ENCODE measurements around the gene H1-8. TPM values are rescaled to one million over a fixed set of nuclear protein-coding genes. Genes with fewer than 3 reads are reported as not detected.

H1-8 gene
- total RNA-seq, 1 donor from 2014 or later: not detected

DNA sequence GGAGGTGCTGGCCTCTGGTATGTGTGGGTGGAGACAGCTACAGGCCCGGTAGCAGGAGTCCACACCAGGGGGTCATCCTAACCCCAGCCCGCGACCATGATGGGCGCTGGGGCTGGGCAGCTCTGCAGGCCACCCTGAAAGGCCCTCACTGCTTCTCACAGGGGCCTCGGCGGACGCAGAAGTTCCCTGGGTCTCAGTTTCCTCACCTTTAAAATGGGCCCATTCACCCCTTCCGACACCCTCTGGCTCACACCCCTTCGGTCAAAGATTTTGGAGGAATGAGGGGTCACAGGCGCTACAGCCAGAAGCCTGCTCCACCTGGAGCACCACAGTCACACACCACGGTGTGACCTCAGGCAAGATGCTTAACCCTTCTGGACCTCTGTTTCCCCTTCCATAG, 55.5 kb downstream of the H1-8 start:
- TF ChIP-seq, protein P1, sequence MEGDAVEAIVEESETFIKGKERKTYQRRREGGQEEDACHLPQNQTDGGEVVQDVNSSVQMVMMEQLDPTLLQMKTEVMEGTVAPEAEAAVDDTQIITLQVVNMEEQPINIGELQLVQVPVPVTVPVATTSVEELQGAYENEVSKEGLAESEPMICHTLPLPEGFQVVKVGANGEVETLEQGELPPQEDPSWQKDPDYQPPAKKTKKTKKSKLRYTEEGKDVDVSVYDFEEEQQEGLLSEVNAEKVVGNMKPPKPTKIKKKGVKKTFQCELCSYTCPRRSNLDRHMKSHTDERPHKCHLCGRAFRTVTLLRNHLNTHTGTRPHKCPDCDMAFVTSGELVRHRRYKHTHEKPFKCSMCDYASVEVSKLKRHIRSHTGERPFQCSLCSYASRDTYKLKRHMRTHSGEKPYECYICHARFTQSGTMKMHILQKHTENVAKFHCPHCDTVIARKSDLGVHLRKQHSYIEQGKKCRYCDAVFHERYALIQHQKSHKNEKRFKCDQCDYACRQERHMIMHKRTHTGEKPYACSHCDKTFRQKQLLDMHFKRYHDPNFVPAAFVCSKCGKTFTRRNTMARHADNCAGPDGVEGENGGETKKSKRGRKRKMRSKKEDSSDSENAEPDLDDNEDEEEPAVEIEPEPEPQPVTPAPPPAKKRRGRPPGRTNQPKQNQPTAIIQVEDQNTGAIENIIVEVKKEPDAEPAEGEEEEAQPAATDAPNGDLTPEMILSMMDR (conservative IDR thresholded peaks at IDR 0.05; ENCODE audit: low read depth, low read length): no peak
- H3K4me3 ChIP-seq (ENCODE audit: low read depth, low read length): no peak overlapping the region

DNA sequence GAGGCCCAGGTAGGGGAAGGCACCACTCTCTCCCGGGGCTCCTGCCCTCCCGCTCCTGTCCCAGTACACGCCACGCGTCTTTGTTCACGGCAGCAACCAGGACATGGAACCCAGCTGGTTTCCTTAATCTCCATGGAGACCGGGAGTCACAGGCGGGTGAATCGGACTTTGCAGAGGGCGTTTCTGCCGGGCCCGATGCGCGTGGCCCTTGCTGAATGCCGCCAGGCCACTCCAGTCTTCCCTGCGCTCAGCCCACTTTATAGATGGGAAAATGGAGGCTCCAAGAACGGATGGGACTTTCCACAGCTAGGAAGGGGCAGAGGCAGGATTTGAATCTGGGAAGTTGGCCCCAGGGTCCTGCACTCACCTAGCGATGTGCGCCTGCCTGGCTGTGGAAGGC, 56.1 kb downstream of the H1-8 start:
- DNase-seq (ENCODE audit: low read depth): no peak
- H3K4me3 ChIP-seq (ENCODE audit: low read depth, low read length): no peak overlapping the region
- TF ChIP-seq, protein P1 (conservative IDR thresholded peaks at IDR 0.05; ENCODE audit: low read depth, low read length): no peak

More for the DNA sequence above, 55.5 kb downstream of the H1-8 start:
- no peak for DNase-seq (ENCODE audit: low read depth)

DNA sequence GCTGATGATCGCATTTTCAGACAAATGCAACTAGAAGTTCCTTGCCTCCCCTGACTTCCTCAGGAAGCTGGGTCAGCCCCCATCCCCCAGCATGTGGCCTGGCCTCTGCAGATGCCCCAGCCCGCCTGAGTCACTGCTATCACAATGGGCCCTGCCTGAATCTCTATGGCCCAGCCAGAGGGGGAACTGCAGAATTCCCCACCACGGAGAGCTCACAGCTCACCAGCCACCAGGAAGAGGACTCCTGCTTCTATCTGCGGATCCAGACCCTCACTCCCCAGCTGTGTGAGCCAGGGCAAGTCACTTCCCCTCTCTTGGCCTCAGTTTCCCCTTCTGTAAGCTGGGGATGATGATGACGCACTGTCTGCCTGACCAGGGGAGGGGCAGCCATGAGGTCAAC, 56.6 kb downstream of the H1-8 start:
- H3K4me3 ChIP-seq (ENCODE audit: low read depth, low read length): no peak overlapping the region
- no peak for DNase-seq (ENCODE audit: low read depth)
- TF ChIP-seq, protein P1 (conservative IDR thresholded peaks at IDR 0.05; ENCODE audit: low read depth, low read length): no peak

DNA sequence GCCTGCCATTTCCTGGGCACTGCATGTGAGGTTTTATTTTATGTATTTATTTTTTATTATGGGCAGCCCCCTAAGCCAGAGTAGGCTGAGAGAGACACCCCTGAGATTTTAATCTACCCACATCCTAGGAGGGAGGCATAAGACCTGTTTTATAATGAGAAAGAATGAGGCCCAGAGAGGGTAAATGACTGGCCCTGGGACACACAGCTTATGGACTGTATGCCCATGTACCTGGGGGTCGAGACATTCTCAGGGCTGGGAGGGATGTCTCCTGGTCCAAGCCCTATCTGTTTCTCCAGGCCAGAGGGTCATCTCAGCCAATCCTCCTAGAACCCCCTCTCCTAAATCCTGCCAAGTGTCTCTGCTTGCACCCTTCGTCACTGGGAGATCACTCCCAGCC, 57.4 kb downstream of the H1-8 start:
- TF ChIP-seq, protein P1 (conservative IDR thresholded peaks at IDR 0.05; ENCODE audit: low read depth, low read length): no peak
- no peak overlapping the region for H3K4me3 ChIP-seq (ENCODE audit: low read depth, low read length)
- no peak for DNase-seq (ENCODE audit: low read depth)

Other genes with a start within 250 kb of the H1-8 start
- gene EFCAB12, start 114.5 kb upstream of the H1-8 start, total RNA-seq: not detected in 2 replicates
- gene MBD4, start 103.2 kb upstream of the H1-8 start, total RNA-seq: 25.2 and 25.7 TPM in 2 replicates
- gene IFT122, start 103.0 kb upstream of the H1-8 start, total RNA-seq: 15.2 and 19.2 TPM in 2 replicates
- gene RHO, start 14.5 kb upstream of the H1-8 start, total RNA-seq: not detected in 2 replicates
- 27.3 and 30.7 TPM in 2 replicates for gene PLXND1, start 63.5 kb downstream of the H1-8 start, total RNA-seq

Measured in epithelial cell of proximal tubule (primary cell).